Measurements from ENCODE around the gene GPANK1. TPM values are rescaled to one million over a fixed set of nuclear protein-coding genes. Genes with fewer than 3 reads are reported as not detected.

The GPANK1 gene
- total RNA-seq, 3 donors from 2014 or later (not counting 1 experiment from before 2014, with no cell fraction given): 16.0 to 20.3 (median 18.2) TPM

DNA sequence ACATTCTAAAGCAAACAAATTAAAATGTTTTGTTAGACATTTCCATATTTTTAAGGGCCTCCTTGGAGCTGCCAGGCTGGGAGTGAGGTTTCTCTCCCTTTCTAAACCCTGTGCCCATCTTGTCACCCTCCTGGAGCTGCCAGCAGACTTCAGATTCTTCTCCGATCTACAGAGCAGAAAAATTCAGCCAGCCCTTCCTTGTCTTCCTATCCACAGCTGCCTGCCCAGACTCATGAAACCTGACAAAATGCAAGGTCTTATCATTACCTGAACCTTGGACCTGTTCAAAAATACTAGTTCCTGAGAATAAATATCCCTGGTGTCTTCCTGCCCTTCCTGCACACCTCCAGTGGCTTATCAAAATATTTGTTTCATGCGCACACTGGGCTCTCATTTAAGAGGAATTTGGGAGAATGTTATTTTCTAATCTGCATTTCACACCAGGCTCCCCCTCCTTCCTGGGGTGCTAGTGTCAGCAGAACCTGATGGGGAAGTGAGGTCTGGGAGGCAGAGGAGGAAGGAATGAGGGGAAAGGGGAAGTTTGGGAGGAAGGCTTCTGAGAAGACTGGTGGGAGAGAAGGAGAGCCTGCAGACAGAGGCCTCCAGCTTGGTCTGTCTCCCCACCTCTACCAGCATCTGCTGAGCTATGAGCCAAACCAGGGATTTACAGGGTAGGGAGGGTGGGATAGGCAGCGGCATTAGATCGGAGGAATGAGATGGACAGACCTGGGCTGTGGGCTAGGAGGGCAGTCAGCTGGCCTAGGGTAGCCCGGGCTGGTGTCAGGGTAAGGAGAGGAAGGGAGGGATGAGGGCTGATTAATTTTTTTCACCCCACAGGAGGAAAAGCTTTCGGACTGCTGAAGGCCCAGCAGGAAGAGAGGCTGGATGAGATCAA is 49.9 kb downstream of the GPANK1 start, which contains the start of gene AIF1:
Gene AIF1 (plus strand): TSS at position 551 of the 895 bp plus-strand sequence. CDS start 96 bp downstream, at position 647.
- TF ChIP-seq, protein P1, sequence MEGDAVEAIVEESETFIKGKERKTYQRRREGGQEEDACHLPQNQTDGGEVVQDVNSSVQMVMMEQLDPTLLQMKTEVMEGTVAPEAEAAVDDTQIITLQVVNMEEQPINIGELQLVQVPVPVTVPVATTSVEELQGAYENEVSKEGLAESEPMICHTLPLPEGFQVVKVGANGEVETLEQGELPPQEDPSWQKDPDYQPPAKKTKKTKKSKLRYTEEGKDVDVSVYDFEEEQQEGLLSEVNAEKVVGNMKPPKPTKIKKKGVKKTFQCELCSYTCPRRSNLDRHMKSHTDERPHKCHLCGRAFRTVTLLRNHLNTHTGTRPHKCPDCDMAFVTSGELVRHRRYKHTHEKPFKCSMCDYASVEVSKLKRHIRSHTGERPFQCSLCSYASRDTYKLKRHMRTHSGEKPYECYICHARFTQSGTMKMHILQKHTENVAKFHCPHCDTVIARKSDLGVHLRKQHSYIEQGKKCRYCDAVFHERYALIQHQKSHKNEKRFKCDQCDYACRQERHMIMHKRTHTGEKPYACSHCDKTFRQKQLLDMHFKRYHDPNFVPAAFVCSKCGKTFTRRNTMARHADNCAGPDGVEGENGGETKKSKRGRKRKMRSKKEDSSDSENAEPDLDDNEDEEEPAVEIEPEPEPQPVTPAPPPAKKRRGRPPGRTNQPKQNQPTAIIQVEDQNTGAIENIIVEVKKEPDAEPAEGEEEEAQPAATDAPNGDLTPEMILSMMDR (IDR thresholded peaks at IDR 0.05): no peak
- no peaks in the 10 kb centered on the region for H3K36me3 Mint-ChIP-seq
- H3K4me3 Mint-ChIP-seq: no peak within 1 kb of the TSS
- no peaks in the 10 kb centered on the region for H3K9me3 Mint-ChIP-seq
- no peak within 1 kb of the TSS for H3K27ac Mint-ChIP-seq
- 32% methylated on average over 5 of the region's 6 CpGs for WGBS (ENCODE audit: insufficient coverage)
- Histone ChIP-seq H3K4me3 (ENCODE audit: low read length) (no peak within 1 kb of the TSS), H3K27ac (ENCODE audit: low read length) (no peak within 1 kb of the TSS), H3K27me3 (ENCODE audit: control insufficient read depth, insufficient read depth, low read length) (no peaks in the 10 kb centered on the region), H3K4me1 (ENCODE audit: control insufficient read depth, insufficient read depth, low read length) (peaks cover 17% of the 10 kb centered on the region), H3K36me3 (ENCODE audit: control insufficient read depth, insufficient read depth, low read length) (no peaks in the 10 kb centered on the region), H3K9me3 (ENCODE audit: control insufficient read depth, insufficient read depth, low read length) (no peaks in the 10 kb centered on the region)
- H3K4me1 Mint-ChIP-seq: peaks cover 0 to under 1% of the 10 kb centered on the region in 2 donors
- no peaks in the 10 kb centered on the region for H3K27me3 Mint-ChIP-seq (ENCODE audit: low read depth in 2 of 2)
- intact Hi-C loops (cut with micrococcal nuclease): no loop called here
- no peak for ATAC-seq
- no peak for DNase-seq

DNA sequence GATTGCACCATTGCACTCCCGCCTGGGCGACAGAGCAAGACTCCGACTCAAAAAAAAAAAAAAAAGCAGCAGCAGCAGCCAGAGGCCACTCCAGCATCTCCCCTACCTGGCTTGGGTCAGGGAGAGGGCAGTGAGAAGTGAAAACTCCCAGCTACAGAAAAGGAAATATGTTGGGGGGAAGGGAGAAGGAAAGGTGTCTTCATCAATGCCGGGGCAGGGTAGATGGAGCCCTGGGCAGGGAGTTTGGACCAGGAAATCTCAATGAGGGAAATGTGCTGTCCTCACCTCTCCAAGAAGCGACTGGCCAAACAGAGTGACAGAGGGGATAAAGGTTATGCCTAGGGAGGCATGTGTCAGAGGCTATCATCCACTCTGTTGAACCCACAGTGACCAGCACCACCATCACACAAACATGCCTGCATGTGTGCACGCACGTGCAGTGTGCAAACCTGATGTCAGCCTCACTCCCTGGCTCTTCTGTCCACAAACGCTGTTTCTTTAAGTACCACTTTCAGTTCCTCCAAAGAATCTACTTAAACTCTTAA is 50.6 kb downstream of the GPANK1 start:
- Histone ChIP-seq H3K4me3 (ENCODE audit: low read length) (no peak overlapping the region), H3K9me3 (ENCODE audit: control insufficient read depth, insufficient read depth, low read length) (no peaks in the 10 kb centered on the region), H3K27ac (ENCODE audit: low read length) (no peak overlapping the region), H3K4me1 (ENCODE audit: control insufficient read depth, insufficient read depth, low read length) (peaks cover 14% of the 10 kb centered on the region), H3K27me3 (ENCODE audit: control insufficient read depth, insufficient read depth, low read length) (no peaks in the 10 kb centered on the region), H3K36me3 (ENCODE audit: control insufficient read depth, insufficient read depth, low read length) (no peaks in the 10 kb centered on the region)
- H3K27me3 Mint-ChIP-seq (ENCODE audit: low read depth in 2 of 2): no peaks in the 10 kb centered on the region
- DNase-seq (no peak), ATAC-seq (no peak)
- 76% methylated on average over 5 of the region's 8 CpGs for WGBS (ENCODE audit: insufficient coverage)
- H3K9me3 Mint-ChIP-seq: no peaks in the 10 kb centered on the region
- H3K36me3 Mint-ChIP-seq: no peaks in the 10 kb centered on the region
- TF ChIP-seq, protein P1 (IDR thresholded peaks at IDR 0.05): no peak
- no peak overlapping the region for H3K27ac Mint-ChIP-seq
- no peaks in the 10 kb centered on the region for H3K4me1 Mint-ChIP-seq
- no peak overlapping the region for H3K4me3 Mint-ChIP-seq
- intact Hi-C loops (cut with micrococcal nuclease): no loop called here

Other genes starting within 250 kb of the GPANK1 start
- 10 to 100 TPM; 33.5 to 39.0 (median 37.6) TPM for gene MICB, start 166.9 kb downstream of the GPANK1 start, total RNA-seq
- gene MCCD1, start 136.0 kb downstream of the GPANK1 start, total RNA-seq: not detected
- gene DDX39B, start 123.0 kb downstream of the GPANK1 start, total RNA-seq: 100 to 1,000 TPM; 506 to 571 (median 534) TPM
- gene ATP6V1G2, start 118.4 kb downstream of the GPANK1 start, total RNA-seq: 1 to 10 TPM; 1.0 to 2.5 (median 2.1) TPM
- 10 to 100 TPM in 2 of 3 donors, 1 to 10 TPM in 1; 8.1 to 10.9 (median 10.7) TPM for gene NFKBIL1, start 117.4 kb downstream of the GPANK1 start, total RNA-seq
- gene LTA, start 92.7 kb downstream of the GPANK1 start, total RNA-seq: 10 to 100 TPM in 1 of 3 donors, 1 to 10 TPM in 2; 7.6 to 13.1 (median 8.7) TPM
- gene TNF, start 89.4 kb downstream of the GPANK1 start, total RNA-seq: 10 to 100 TPM; 24.2 to 60.8 (median 46.9) TPM
- gene LTB, start 82.6 kb downstream of the GPANK1 start, total RNA-seq: 10 to 100 TPM; 17.7 to 42.1 (median 32.6) TPM
- gene LST1, start 78.7 kb downstream of the GPANK1 start, total RNA-seq: 100 to 1,000 TPM in 1 of 3 donors, 10 to 100 TPM in 2; 25.4 to 120 (median 50.5) TPM
- gene NCR3, start 72.0 kb downstream of the GPANK1 start, total RNA-seq: 100 to 1,000 TPM; 120 to 173 (median 137) TPM
- 10 to 100 TPM in 2 of 3 donors, 1 to 10 TPM in 1; 8.7 to 47.0 (median 17.9) TPM for gene AIF1, start 49.8 kb downstream of the GPANK1 start, total RNA-seq
- 100 to 1,000 TPM; 264 to 294 (median 294) TPM for gene PRRC2A, start 44.3 kb downstream of the GPANK1 start, total RNA-seq
- gene BAG6, start 12.3 kb downstream of the GPANK1 start, total RNA-seq: 100 to 1,000 TPM; 264 to 303 (median 274) TPM
- 1 to 10 TPM; 2.6 to 2.8 (median 2.7) TPM for gene APOM, start 9.1 kb downstream of the GPANK1 start, total RNA-seq
- 10 to 100 TPM; 25.9 to 29.9 (median 27.4) TPM for gene C6orf47, start 4.2 kb downstream of the GPANK1 start, total RNA-seq
- 100 to 1,000 TPM; 140 to 157 (median 141) TPM for gene CSNK2B, start 1.1 kb upstream of the GPANK1 start, total RNA-seq
- gene LY6G5B, start 5.0 kb upstream of the GPANK1 start, total RNA-seq: 10 to 100 TPM; 39.9 to 50.0 (median 46.0) TPM
- gene LY6G5C, start 16.1 kb upstream of the GPANK1 start, total RNA-seq: 1 to 10 TPM; 2.0 to 7.9 (median 2.7) TPM
- gene ABHD16A, start 38.3 kb upstream of the GPANK1 start, total RNA-seq: 10 to 100 TPM; 92.0 to 97.6 (median 94.2) TPM
- gene LY6G6F, start 41.9 kb upstream of the GPANK1 start, total RNA-seq: 1 to 10 TPM in 2 of 3 donors, under 1 TPM in 1; 0.97 to 3.2 (median 1.4) TPM
- gene LY6G6D, start 50.4 kb upstream of the GPANK1 start, total RNA-seq: under 1 TPM in 1 of 3 donors, not detected in 2; 0.94 TPM
- not detected for gene LY6G6C, start 56.7 kb upstream of the GPANK1 start, total RNA-seq
- gene MPIG6B, start 58.4 kb upstream of the GPANK1 start, total RNA-seq: 10 to 100 TPM in 2 of 3 donors, 1 to 10 TPM in 1; 9.4 to 19.0 (median 12.8) TPM
- 10 to 100 TPM; 22.3 to 36.1 (median 24.6) TPM for gene DDAH2, start 64.3 kb upstream of the GPANK1 start, total RNA-seq
- 100 to 1,000 TPM; 348 to 363 (median 355) TPM for gene CLIC1, start 71.5 kb upstream of the GPANK1 start, total RNA-seq
- gene MSH5, start 75.0 kb upstream of the GPANK1 start, total RNA-seq: 10 to 100 TPM; 28.2 to 44.6 (median 43.7) TPM
- 10 to 100 TPM in 1 of 3 donors, 1 to 10 TPM in 2; 5.4 to 14.5 (median 6.9) TPM for gene SAPCD1, start 97.7 kb upstream of the GPANK1 start, total RNA-seq
- gene VWA7, start 112.3 kb upstream of the GPANK1 start, total RNA-seq: 1 to 10 TPM; 2.4 to 4.7 (median 3.2) TPM
- 10 to 100 TPM; 45.2 to 58.6 (median 49.2) TPM for gene VARS1, start 130.8 kb upstream of the GPANK1 start, total RNA-seq
- 10 to 100 TPM; 28.1 to 34.9 (median 29.2) TPM for gene LSM2, start 142.0 kb upstream of the GPANK1 start, total RNA-seq
- gene HSPA1L, start 150.3 kb upstream of the GPANK1 start, total RNA-seq: 1 to 10 TPM; 2.0 to 4.5 (median 3.6) TPM
- 10 to 100 TPM; 24.4 to 34.6 (median 34.5) TPM for gene HSPA1A, start 150.5 kb upstream of the GPANK1 start, total RNA-seq
- 100 to 1,000 TPM in 1 of 3 donors, 10 to 100 TPM in 1, 1 to 10 TPM in 1; 8.5 to 112 (median 15.3) TPM for gene HSPA1B, start 162.7 kb upstream of the GPANK1 start, total RNA-seq
- 10 to 100 TPM; 36.1 to 69.6 (median 51.5) TPM for gene NEU1, start 197.8 kb upstream of the GPANK1 start, total RNA-seq
- under 1 TPM in 1 of 3 donors, not detected in 2; 0.48 TPM for gene SLC44A4, start 214.0 kb upstream of the GPANK1 start, total RNA-seq
- 10 to 100 TPM; 49.3 to 56.6 (median 55.8) TPM for gene EHMT2, start 232.7 kb upstream of the GPANK1 start, total RNA-seq
- under 1 TPM; 0.54 to 0.77 (median 0.63) TPM for gene ZBTB12, start 237.1 kb upstream of the GPANK1 start, total RNA-seq